ENCODE data around the gene LHX1.

Gene LHX1

GRCh38 chr17:36975922-36976515, 38.7 kb downstream of the LHX1 start:
- DNase-seq: no peak

- DNase-seq: no peak
Observed at GRCh38 chr17:36977066-36977465, 39.8 kb downstream of the LHX1 start.

GRCh38 chr17:36977568-36977967, 40.3 kb downstream of the LHX1 start:
- DNase-seq: no peak

GRCh38 chr17:36978810-36979564, 41.7 kb downstream of the LHX1 start:
- DNase-seq: no peak

- no peak for DNase-seq
Observed at GRCh38 chr17:36979565-36979941, 42.3 kb downstream of the LHX1 start.

GRCh38 chr17:36980280-36980761, 43.0 kb downstream of the LHX1 start:
- no peak for DNase-seq

GRCh38 chr17:36983618-36984017, 46.3 kb downstream of the LHX1 start:
- DNase-seq: no peak

GRCh38 chr17:36989173-36989572, 51.9 kb downstream of the LHX1 start:
- no peak for DNase-seq

- no peak for DNase-seq
Observed at GRCh38 chr17:36992701-36993100, 55.4 kb downstream of the LHX1 start.

- DNase-seq: no peak
Observed at GRCh38 chr17:36993227-36993626, 56.0 kb downstream of the LHX1 start.

Data from activated CD4-positive, alpha-beta T cell treated with anti-CD3 and anti-CD28 coated beads for 1 hour (primary cell).